Natural killer cell (primary cell): ENCODE results near the gene PCSK5. TPM values are rescaled to one million over a fixed set of nuclear protein-coding genes. Genes with fewer than 3 reads are reported as not detected.

Experiments used
- ATAC-seq, 3 donors: fragments of 150-1000 bp in 2 of 3; fragments of 200-7000 bp in 1 of 3; cut with Tn5 transposase; 1 replicate in 1 of 3; 2 replicates in 2 of 3; pipeline ENCODE4 v1.10.0; 2021; ENCODE audit warnings: mild to moderate bottlenecking in 2 of 3, moderate library complexity in 2 of 3
- DNase-seq, 2 donors: peaks; one replicate each; pipeline versions ENCODE4 v3.0.0 to v3.0.0-alpha.2; 2013 to 2021; ENCODE audit warnings: mixed read lengths in 1 of 2
- H3K27ac ChIP-seq: one replicate; pipeline ENCODE4 v1.5.1; 2013; ENCODE audit warnings: mild to moderate bottlenecking, low read length
- H3K27me3 ChIP-seq: one replicate; pipeline ENCODE4 v1.6.1; 2013; ENCODE audit warnings: low read length; ENCODE audit not compliant: control insufficient read depth, insufficient read depth
- H3K36me3 ChIP-seq: one replicate; pipeline ENCODE4 v1.6.1; 2013; ENCODE audit warnings: low read length; ENCODE audit not compliant: control insufficient read depth, insufficient read depth
- H3K4me1 ChIP-seq: one replicate; pipeline ENCODE4 v1.6.1; 2013; ENCODE audit warnings: low read length; ENCODE audit not compliant: control insufficient read depth, insufficient read depth
- H3K4me3 ChIP-seq: one replicate; pipeline ENCODE4 v1.5.1; 2013; ENCODE audit warnings: low read length
- H3K9me3 ChIP-seq: one replicate; pipeline ENCODE4 v1.6.1; 2013; ENCODE audit warnings: low read length; ENCODE audit not compliant: control insufficient read depth, insufficient read depth
- H3K27ac Mint-ChIP-seq, 2 donors: one replicate each; pipeline ENCODE4 v1.8.0; 2022; ENCODE audit warnings: mild to moderate bottlenecking in 2 of 2, mixed read lengths in 2 of 2, moderate library complexity in 1 of 2
- H3K27me3 Mint-ChIP-seq, 2 donors: one replicate each; pipeline ENCODE4 v1.8.0; 2022; ENCODE audit warnings: low read depth in 2 of 2, mixed read lengths in 2 of 2
- H3K36me3 Mint-ChIP-seq: one replicate; pipeline ENCODE4 v1.8.0; 2022; ENCODE audit warnings: mixed read lengths
- H3K4me1 Mint-ChIP-seq, 2 donors: one replicate each; pipeline ENCODE4 v1.8.0; 2022; ENCODE audit warnings: mixed read lengths in 2 of 2
- H3K4me3 Mint-ChIP-seq: one replicate; pipeline ENCODE4 v1.8.0; 2022; ENCODE audit warnings: mild to moderate bottlenecking, moderate library complexity, mixed read lengths
- H3K9me3 Mint-ChIP-seq, 2 donors: one replicate each; pipeline ENCODE4 v1.8.0; 2022; ENCODE audit warnings: mixed read lengths in 2 of 2
- WGBS: methylation state at CpG from one replicate; pipeline ENCODE4 v1.1.7; 2013; ENCODE audit warnings: missing lambda C conversion rate; ENCODE audit not compliant: insufficient coverage; 5-methylcytosine and 5-hydroxymethylcytosine counted together
- intact Hi-C: fragments of 100-400 bp; cut with micrococcal nuclease; formaldehyde crosslinking; loops from one replicate; pipeline ENCODE4 v1.14.2; 2022
- total RNA-seq, 4 donors: library from RNA; stranded (reverse); fragments of 120-200 nt in 1 of 4; gene quantifications; one replicate each; pipeline versions ENCODE4 v1.2.3 to v1.2.4, GENCODE V29; 2013 to 2022
- TF ChIP-seq, protein P1 (sequence below): fragments of 200-600 bp; IDR thresholded peaks from one replicate; pipeline ENCODE4 v1.8.0; 2022; ENCODE audit warnings: antibody characterized with exemption

Gene PCSK5
- total RNA-seq, 3 donors from 2014 or later (not counting 1 experiment from before 2014, with no cell fraction given), result 2.4 to 13.2 (median 5.7) TPM

DNA sequence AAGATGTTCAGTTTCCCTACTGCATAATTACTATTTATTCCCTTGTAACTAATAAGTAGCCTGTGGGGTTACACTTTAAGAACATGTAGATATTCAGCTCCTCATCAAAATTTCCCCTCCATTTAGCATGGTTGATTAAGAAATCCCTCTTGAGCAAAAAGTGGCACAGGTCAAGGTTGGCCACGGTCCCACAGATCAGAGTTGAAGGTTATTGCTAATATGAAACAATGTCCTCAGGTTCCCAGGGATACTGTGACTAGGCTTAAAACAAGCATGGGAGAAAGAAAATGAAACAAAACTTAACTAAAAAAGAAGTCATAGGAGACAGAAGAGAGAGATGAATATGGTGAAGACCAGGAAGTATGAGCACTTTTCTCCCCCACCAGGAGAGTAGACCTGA is 439.6 kb downstream of the PCSK5 start:
- H3K4me1 ChIP-seq, result no peaks in the 10 kb centered on the region
- 79% methylated on average over 1 of the region's 1 CpG for WGBS
- H3K27ac ChIP-seq, result no peak overlapping the region
- H3K4me3 ChIP-seq, result no peak overlapping the region
- H3K27ac Mint-ChIP-seq, result no peak overlapping the region
- DNase-seq, result no peak
- no peaks in the 10 kb centered on the region for H3K4me1 Mint-ChIP-seq
- H3K9me3 Mint-ChIP-seq, result no peaks in the 10 kb centered on the region
- TF ChIP-seq, protein P1, sequence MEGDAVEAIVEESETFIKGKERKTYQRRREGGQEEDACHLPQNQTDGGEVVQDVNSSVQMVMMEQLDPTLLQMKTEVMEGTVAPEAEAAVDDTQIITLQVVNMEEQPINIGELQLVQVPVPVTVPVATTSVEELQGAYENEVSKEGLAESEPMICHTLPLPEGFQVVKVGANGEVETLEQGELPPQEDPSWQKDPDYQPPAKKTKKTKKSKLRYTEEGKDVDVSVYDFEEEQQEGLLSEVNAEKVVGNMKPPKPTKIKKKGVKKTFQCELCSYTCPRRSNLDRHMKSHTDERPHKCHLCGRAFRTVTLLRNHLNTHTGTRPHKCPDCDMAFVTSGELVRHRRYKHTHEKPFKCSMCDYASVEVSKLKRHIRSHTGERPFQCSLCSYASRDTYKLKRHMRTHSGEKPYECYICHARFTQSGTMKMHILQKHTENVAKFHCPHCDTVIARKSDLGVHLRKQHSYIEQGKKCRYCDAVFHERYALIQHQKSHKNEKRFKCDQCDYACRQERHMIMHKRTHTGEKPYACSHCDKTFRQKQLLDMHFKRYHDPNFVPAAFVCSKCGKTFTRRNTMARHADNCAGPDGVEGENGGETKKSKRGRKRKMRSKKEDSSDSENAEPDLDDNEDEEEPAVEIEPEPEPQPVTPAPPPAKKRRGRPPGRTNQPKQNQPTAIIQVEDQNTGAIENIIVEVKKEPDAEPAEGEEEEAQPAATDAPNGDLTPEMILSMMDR, result no peak
- H3K27me3 ChIP-seq, result no peaks in the 10 kb centered on the region
- no peaks in the 10 kb centered on the region for H3K9me3 ChIP-seq
- H3K4me3 Mint-ChIP-seq, result no peak overlapping the region
- no peaks in the 10 kb centered on the region for H3K36me3 Mint-ChIP-seq
- intact Hi-C loops, result no loop called here
- peaks cover 0 to 9% of the 10 kb centered on the region in 2 donors for H3K27me3 Mint-ChIP-seq
- H3K36me3 ChIP-seq, result no peaks in the 10 kb centered on the region
- no peak for ATAC-seq

- 97% methylated on average over 3 of the region's 3 CpGs for WGBS
These were observed 442.9 kb downstream of the PCSK5 start for GRCh38 chr9:76333388-76333787.

GRCh38 chr9:76333964-76334363 is 443.5 kb downstream of the PCSK5 start:
- H3K4me1 Mint-ChIP-seq, result peaks cover 0 to 4% of the 10 kb centered on the region in 2 donors
- Histone ChIP-seq H3K9me3 (no peaks in the 10 kb centered on the region), H3K36me3 (no peaks in the 10 kb centered on the region), H3K27ac (no peak overlapping the region), H3K4me1 (no peaks in the 10 kb centered on the region), H3K4me3 (no peak overlapping the region), H3K27me3 (no peaks in the 10 kb centered on the region)
- H3K4me3 Mint-ChIP-seq, result no peak overlapping the region
- TF ChIP-seq, protein P1, result no peak
- peaks cover 0 to 10% of the 10 kb centered on the region in 2 donors for H3K27me3 Mint-ChIP-seq
- intact Hi-C loops, result no loop called here
- no peaks in the 10 kb centered on the region for H3K36me3 Mint-ChIP-seq
- WGBS, result 87% methylated on average over 5 of the region's 7 CpGs
- H3K27ac Mint-ChIP-seq, result no peak overlapping the region
- H3K9me3 Mint-ChIP-seq, result no peaks in the 10 kb centered on the region
- ATAC-seq (no peak), DNase-seq (no peak)

More at GRCh38 chr9:76333388-76333787, 442.9 kb downstream of the PCSK5 start:
- H3K4me3 Mint-ChIP-seq, result no peak overlapping the region
- TF ChIP-seq, protein P1, result no peak
- DNase-seq, result no peak
- no peaks in the 10 kb centered on the region for H3K36me3 Mint-ChIP-seq
- Histone ChIP-seq H3K36me3 (no peaks in the 10 kb centered on the region), H3K4me1 (no peaks in the 10 kb centered on the region), H3K4me3 (no peak overlapping the region), H3K9me3 (no peaks in the 10 kb centered on the region), H3K27ac (no peak overlapping the region), H3K27me3 (no peaks in the 10 kb centered on the region)
- H3K27ac Mint-ChIP-seq, result no peak overlapping the region
- H3K27me3 Mint-ChIP-seq, result peaks cover 0 to 7% of the 10 kb centered on the region in 2 donors
- H3K4me1 Mint-ChIP-seq, result peaks cover 0 to 4% of the 10 kb centered on the region in 2 donors
- no peak for ATAC-seq
- intact Hi-C loops, result no loop called here
- H3K9me3 Mint-ChIP-seq, result no peaks in the 10 kb centered on the region

GRCh38 chr9:76336027-76336426 is 445.6 kb downstream of the PCSK5 start:
- peaks cover 0 to 4% of the 10 kb centered on the region in 2 donors for H3K4me1 Mint-ChIP-seq
- intact Hi-C loops, result no loop called here
- no peaks in the 10 kb centered on the region for H3K4me1 ChIP-seq
- ATAC-seq, result peak in 1 of 3 donors; percentile 48
- no peak overlapping the region for H3K4me3 Mint-ChIP-seq
- DNase-seq, result no peak
- no peak overlapping the region for H3K4me3 ChIP-seq
- no peaks in the 10 kb centered on the region for H3K27me3 ChIP-seq
- 71% methylated on average over 1 of the region's 1 CpG for WGBS
- no peaks in the 10 kb centered on the region for H3K9me3 Mint-ChIP-seq
- H3K27ac ChIP-seq, result no peak overlapping the region
- H3K36me3 Mint-ChIP-seq, result no peaks in the 10 kb centered on the region
- TF ChIP-seq, protein P1, result no peak
- no peaks in the 10 kb centered on the region for H3K36me3 ChIP-seq
- H3K9me3 ChIP-seq, result no peaks in the 10 kb centered on the region
- no peak overlapping the region for H3K27ac Mint-ChIP-seq
- peaks cover 7 to 16% of the 10 kb centered on the region in 2 donors for H3K27me3 Mint-ChIP-seq
